GM21390 (cell line): Measurements from ENCODE around the gene MS4A10.

Source experiments
- ATAC-seq: cut with Tn5 transposase; IDR thresholded peaks from one replicate; pipeline ENCODE4 v1.9.1; 2021; ENCODE audit not compliant: unreplicated experiment

The MS4A10 gene

DNA sequence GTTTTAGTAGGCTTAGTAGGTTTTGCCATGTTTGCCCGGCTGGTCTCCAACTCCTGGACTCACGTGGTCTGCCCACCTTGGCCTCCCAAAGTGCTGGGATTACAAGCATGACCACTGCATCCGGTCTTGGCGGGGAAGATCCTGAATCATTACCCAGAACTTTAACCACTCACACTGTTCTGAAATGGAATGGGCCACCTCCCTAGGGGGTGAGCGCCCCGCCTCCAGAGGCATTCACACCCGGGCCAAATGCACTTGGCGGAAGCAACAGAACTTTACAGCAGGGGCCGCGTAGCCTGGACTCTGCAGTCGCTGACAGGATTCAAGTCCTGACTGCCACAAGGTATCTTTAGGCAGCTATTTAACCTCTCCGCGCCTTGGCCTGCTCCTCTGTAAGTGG is 62.1 kb downstream of the MS4A10 start:
- no peak for ATAC-seq

DNA sequence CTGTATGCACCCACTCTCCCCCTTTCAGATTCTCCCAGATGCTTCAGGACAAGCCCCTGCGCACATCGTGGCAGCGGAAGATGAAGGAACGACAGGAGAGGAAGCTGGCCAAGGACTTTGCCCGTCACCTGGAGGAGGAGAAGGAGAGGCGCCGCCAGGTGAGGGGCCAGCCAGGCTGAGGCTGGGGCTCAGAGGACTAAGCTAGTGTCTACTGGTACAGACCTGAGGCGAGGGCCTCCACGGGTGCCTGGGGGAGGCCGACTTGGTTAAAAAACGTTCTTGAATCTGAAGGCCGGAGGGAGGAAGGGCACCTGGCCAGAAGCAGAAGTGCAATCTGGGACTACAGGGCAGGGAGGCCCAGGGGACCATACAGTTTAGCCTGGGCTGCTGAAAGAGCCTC is 62.8 kb downstream of the MS4A10 start:
- no peak for ATAC-seq

- ATAC-seq: no peak
Observed at GRCh38 chr11:60848714-60849151, 63.6 kb downstream of the MS4A10 start.

GRCh38 chr11:60849641-60850520 is 64.7 kb downstream of the MS4A10 start:
- ATAC-seq: no peak
